PC-9 (cell line): Measurements from ENCODE around the gene NFIA. TPM values are rescaled to one million over a fixed set of nuclear protein-coding genes. Genes with fewer than 3 reads are reported as not detected.
"Not testable (repeated sequence)": the region's sequence is repeated elsewhere in the genome, so short reads cannot be mapped to it uniquely, and the experiment has no call there.

Source experiments
- BruUV-seq: library from RNA; stranded (reverse); fragments of 400-500 nt; replicated peaks from 2 replicates; lab custom pipeline; 2021; lab: Mats Ljungman, UMichigan
- CTCF ChIA-PET: fragments of 300-600 bp; sonication (Branson Sonifier 250); formaldehyde crosslinking; loops from one replicate; lab custom pipeline; 2022; ENCODE audit warnings: antibody characterized with exemption; lab: Charles Lee
- POLR2A ChIA-PET: fragments of 300-600 bp; sonication (Branson Sonifier 250); formaldehyde crosslinking; loops from one replicate; lab custom pipeline; 2022; ENCODE audit warnings: antibody characterized with exemption; ENCODE audit not compliant: unreplicated experiment; lab: Charles Lee
- DNase-seq, 2 experiments: peaks; one replicate each; pipeline versions ENCODE4 v3.0.0 to v3.0.0-alpha.2; 2015 to 2022; ENCODE audit warnings: mixed read lengths in 1 of 2
- H2AFZ ChIP-seq: fragments of 200-600 bp; sonication (generic); 2 replicates; pipeline ENCODE4 v1.8.1; 2017; ENCODE audit warnings: antibody characterized with exemption
- H3F3A ChIP-seq: fragments of 200-600 bp; sonication (generic); 2 replicates; pipeline ENCODE4 v1.8.1; 2017; ENCODE audit warnings: antibody characterized with exemption, mild to moderate bottlenecking, low read depth; ENCODE audit not compliant: insufficient read depth
- H3K27ac ChIP-seq: fragments of 200-600 bp; sonication (generic); 2 replicates; pipeline ENCODE4 v1.6.1; 2016; ENCODE audit warnings: mixed run types
- H3K27me3 ChIP-seq: fragments of 200-600 bp; sonication (generic); 2 replicates; pipeline ENCODE4 v1.6.1; 2016; ENCODE audit warnings: low read depth, mixed run types; ENCODE audit not compliant: insufficient read depth
- H3K36me3 ChIP-seq: fragments of 200-600 bp; sonication (generic); 2 replicates; pipeline ENCODE4 v1.6.1; 2016; ENCODE audit warnings: low read depth, mixed run types
- H3K4me1 ChIP-seq: fragments of 200-600 bp; sonication (generic); replicated peaks from 2 replicates; pipeline ENCODE4 v1.6.1; 2016; ENCODE audit warnings: mixed run types; ENCODE audit not compliant: insufficient read depth
- H3K4me2 ChIP-seq: fragments of 200-600 bp; sonication (generic); 2 replicates; pipeline ENCODE4 v1.6.1; 2017; ENCODE audit warnings: mixed run types
- H3K4me3 ChIP-seq: fragments of 200-600 bp; sonication (generic); 2 replicates; pipeline ENCODE4 v1.6.1; 2016; ENCODE audit warnings: mixed run types
- H3K79me2 ChIP-seq: fragments of 200-600 bp; sonication (generic); 2 replicates; pipeline ENCODE4 v1.6.1; 2017; ENCODE audit warnings: low read depth, mixed run types
- H3K9me2 ChIP-seq: fragments of 200-600 bp; sonication (generic); 2 replicates; pipeline ENCODE4 v1.8.1; 2017; ENCODE audit warnings: mild to moderate bottlenecking; ENCODE audit not compliant: insufficient read depth
- H3K9me3 ChIP-seq: fragments of 200-600 bp; sonication (generic); 2 replicates; pipeline ENCODE4 v1.8.1; 2016; ENCODE audit warnings: low read depth; ENCODE audit not compliant: insufficient read depth
- H4K20me1 ChIP-seq: fragments of 200-600 bp; sonication (generic); 2 replicates; pipeline ENCODE4 v1.8.1; 2017; ENCODE audit not compliant: insufficient read depth
- CTCF ChIP-seq: fragments of 200-600 bp; sonication (generic); conservative IDR thresholded peaks from 2 replicates; pipeline ENCODE4 v1.6.1; 2017; ENCODE audit warnings: mixed run types, antibody characterized with exemption, mild to moderate bottlenecking, moderate library complexity
- EZH2 ChIP-seq: fragments of 200-600 bp; sonication (generic); IDR thresholded peaks from 2 replicates; pipeline ENCODE4 v1.8.0; 2017; ENCODE audit warnings: antibody characterized with exemption, low read depth
- intact Hi-C: fragments of 100-400 bp; cut with micrococcal nuclease; formaldehyde crosslinking; loops from one replicate; pipeline ENCODE4 v1.10.0; 2022; ENCODE audit not compliant: unreplicated experiment
- total RNA-seq: library from RNA; stranded (reverse); gene quantifications from 2 replicates; pipeline ENCODE4 v1.2.3, GENCODE V29; 2021

The NFIA gene
- total RNA-seq, 1 experiment from 2014 or later, result 26.7 TPM

GRCh38 chr1:61125263-61125662 is 42.9 kb downstream of the NFIA start:
- H3K36me3 ChIP-seq, result no peaks in the 10 kb centered on the region
- H2AFZ ChIP-seq, result no peak overlapping the region
- no peak overlapping the region for H3K4me3 ChIP-seq
- no peaks in the 10 kb centered on the region for H3K27me3 ChIP-seq
- CTCF ChIA-PET, result no interaction called here
- no peak overlapping the region for H3K27ac ChIP-seq
- H3K4me2 ChIP-seq, result no peak overlapping the region
- H3K9me3 ChIP-seq, result no peaks in the 10 kb centered on the region
- H3F3A ChIP-seq, result peaks cover 3% of the 10 kb centered on the region; the same call in 1 of the 2 replicates
- no TSS peak for BruUV-seq
- no peak for DNase-seq
- H3K79me2 ChIP-seq, result peaks cover 22% of the 10 kb centered on the region
- no peaks in the 10 kb centered on the region for H4K20me1 ChIP-seq
- intact Hi-C loops, result no loop called here
- no peak for TF ChIP-seq CTCF
- TF ChIP-seq EZH2, result no peak
- H3K9me2 ChIP-seq, result no peaks in the 10 kb centered on the region
- H3K4me1 ChIP-seq, result peaks cover 17% of the 10 kb centered on the region
- POLR2A ChIA-PET, result no interaction called here

- peaks cover 10% of the 10 kb centered on the region; the same call in 1 of the 2 replicates for H3K4me1 ChIP-seq
- H2AFZ ChIP-seq, result no peak overlapping the region
- no peaks in the 10 kb centered on the region for H3K9me3 ChIP-seq
- TF ChIP-seq EZH2 (no peak), CTCF (no peak)
- H3K27ac ChIP-seq, result no peak overlapping the region
- intact Hi-C loops, result no loop called here
- ChIA-PET POLR2A (no interaction called here), CTCF (interaction anchor here (0.6 kb wide), 1 partner anchor 350 kb away, joined by 3 read pairs; no protein-coding TSS in a partner anchor)
- no peaks in the 10 kb centered on the region for H3K36me3 ChIP-seq
- no TSS peak for BruUV-seq
- no peak overlapping the region for H3K4me3 ChIP-seq
- DNase-seq, result no peak
- H3K4me2 ChIP-seq, result no peak overlapping the region
- no peaks in the 10 kb centered on the region for H3K9me2 ChIP-seq
- no peaks in the 10 kb centered on the region for H3K27me3 ChIP-seq
- H3K79me2 ChIP-seq, result peaks cover 22% of the 10 kb centered on the region
- H4K20me1 ChIP-seq, result no peaks in the 10 kb centered on the region
- H3F3A ChIP-seq, result peaks cover 3% of the 10 kb centered on the region; the same call in 1 of the 2 replicates
These were observed 43.5 kb downstream of the NFIA start for GRCh38 chr1:61125895-61126294.

- H2AFZ ChIP-seq, H3K27ac ChIP-seq, H3K4me2 ChIP-seq, H3F3A ChIP-seq, H3K9me3 ChIP-seq, POLR2A ChIA-PET, DNase-seq, intact Hi-C loops, H3K9me2 ChIP-seq, H3K4me3 ChIP-seq, BruUV-seq, H4K20me1 ChIP-seq, H3K27me3 ChIP-seq, CTCF ChIA-PET, H3K36me3 ChIP-seq: not testable (repeated sequence)
- peaks cover 25% of the 10 kb centered on the region for H3K79me2 ChIP-seq
- peaks cover 14% of the 10 kb centered on the region for H3K4me1 ChIP-seq
These were observed 44.5 kb downstream of the NFIA start for GRCh38 chr1:61126843-61127242.
